ENCODE measurements around the gene BEST2. TPM values are rescaled to one million over a fixed set of nuclear protein-coding genes. Genes with fewer than 3 reads are reported as not detected.
A peak's percentile ranks its signal among the peaks of the same experiment; 100 is the strongest.
"Not testable (repeated sequence)": the region's sequence is repeated elsewhere in the genome, so short reads cannot be mapped to it uniquely, and the experiment has no call there.

Gene BEST2
- total RNA-seq, 1 donor from 2014 or later, result not detected

- H3K4me1 ChIP-seq, result peaks cover 65% of the 10 kb centered on the region
- H3K27me3 ChIP-seq (ENCODE audit: low read depth), result no peaks in the 10 kb centered on the region
- H3K4me3 ChIP-seq, result peak overlapping the region; percentile 76
- peak overlapping the region; percentile 96 for H3K27ac ChIP-seq (replicated peaks)
- H3K36me3 ChIP-seq, result peaks cover 18% of the 10 kb centered on the region
- intact Hi-C loops (cut with micrococcal nuclease), result no loop called here
- no peaks in the 10 kb centered on the region for H3K9me3 ChIP-seq (replicated peaks)
- no peak for TF ChIP-seq CTCF (IDR thresholded peaks at IDR 0.05; ENCODE audit: borderline replicate concordance)
- peak; percentile 93 for DNase-seq
Observed at GRCh38 chr19:12793290-12794195, 42.0 kb downstream of the BEST2 start.

DNA sequence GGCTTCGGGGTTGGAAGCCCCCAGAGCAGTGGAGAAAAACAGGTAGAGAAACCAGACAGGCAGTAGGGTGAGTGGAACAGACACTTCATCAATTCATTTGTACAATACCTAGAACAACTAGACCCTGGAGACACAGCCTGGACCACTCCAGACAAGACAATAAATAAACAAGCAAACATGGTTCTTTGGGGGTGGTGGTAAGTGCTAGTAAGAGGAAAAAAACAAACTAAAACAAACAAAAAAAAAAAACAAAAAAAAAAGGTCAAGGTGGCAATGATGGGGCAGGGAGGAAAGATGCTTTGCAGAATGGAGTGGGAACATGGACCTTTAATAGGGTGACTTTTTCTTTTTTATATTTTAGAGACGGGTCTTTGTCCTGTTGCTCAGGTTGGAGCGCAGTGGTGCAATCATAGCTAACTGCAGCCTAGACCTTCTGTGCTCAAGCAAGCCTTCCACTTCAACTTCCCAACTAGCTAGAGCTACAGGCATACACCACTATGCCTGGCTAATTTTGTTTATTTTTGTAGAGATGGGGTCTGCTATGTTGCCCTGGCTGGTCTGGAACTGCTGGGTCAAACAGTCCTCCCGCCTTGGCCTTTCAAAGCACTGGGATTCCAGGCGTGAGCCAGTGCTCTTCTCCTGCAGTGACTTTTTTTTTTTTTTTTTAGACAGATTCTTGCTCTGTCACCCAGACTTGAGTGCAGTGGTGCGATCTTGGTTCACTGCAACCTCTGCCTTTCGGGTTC is 42.8 kb downstream of the BEST2 start:
- peaks cover 56% of the 10 kb centered on the region for H3K4me1 ChIP-seq
- no peak for TF ChIP-seq CTCF (IDR thresholded peaks at IDR 0.05; ENCODE audit: borderline replicate concordance)
- H3K9me3 ChIP-seq (replicated peaks), result no peaks in the 10 kb centered on the region
- peak overlapping the region; percentile 96 for H3K27ac ChIP-seq (replicated peaks)
- DNase-seq, result no peak
- intact Hi-C loops (cut with micrococcal nuclease), result no loop called here
- peaks cover 26% of the 10 kb centered on the region for H3K36me3 ChIP-seq
- H3K27me3 ChIP-seq (ENCODE audit: low read depth), result no peaks in the 10 kb centered on the region
- H3K4me3 ChIP-seq, result peak overlapping the region; percentile 76

GRCh38 chr19:12794971-12795381 is 43.4 kb downstream of the BEST2 start:
- peak overlapping the region; percentile 96 for H3K27ac ChIP-seq (replicated peaks)
- intact Hi-C loops (cut with micrococcal nuclease), result no loop called here
- DNase-seq, result no peak

GRCh38 chr19:12796146-12797071 is 44.8 kb downstream of the BEST2 start:
- TF ChIP-seq CTCF (IDR thresholded peaks at IDR 0.05; ENCODE audit: borderline replicate concordance), result peak; percentile 97
- H3K4me1 ChIP-seq, result peaks cover 60% of the 10 kb centered on the region
- H3K9me3 ChIP-seq (replicated peaks), result no peaks in the 10 kb centered on the region
- peak overlapping the region; percentile 20 for H3K4me3 ChIP-seq
- intact Hi-C loops (cut with micrococcal nuclease), result no loop called here
- peak overlapping the region; percentile 96 for H3K27ac ChIP-seq (replicated peaks)
- DNase-seq, result peak; percentile 59
- H3K27me3 ChIP-seq (ENCODE audit: low read depth), result no peaks in the 10 kb centered on the region
- peaks cover 38% of the 10 kb centered on the region for H3K36me3 ChIP-seq

More at GRCh38 chr19:12794971-12795381, 43.4 kb downstream of the BEST2 start:
- TF ChIP-seq CTCF (IDR thresholded peaks at IDR 0.05; ENCODE audit: borderline replicate concordance), result no peak
- no peak overlapping the region for H3K4me3 ChIP-seq
- peaks cover 32% of the 10 kb centered on the region for H3K36me3 ChIP-seq
- H3K4me1 ChIP-seq, result peaks cover 57% of the 10 kb centered on the region
- no peaks in the 10 kb centered on the region for H3K27me3 ChIP-seq (ENCODE audit: low read depth)
- no peaks in the 10 kb centered on the region for H3K9me3 ChIP-seq (replicated peaks)

DNA sequence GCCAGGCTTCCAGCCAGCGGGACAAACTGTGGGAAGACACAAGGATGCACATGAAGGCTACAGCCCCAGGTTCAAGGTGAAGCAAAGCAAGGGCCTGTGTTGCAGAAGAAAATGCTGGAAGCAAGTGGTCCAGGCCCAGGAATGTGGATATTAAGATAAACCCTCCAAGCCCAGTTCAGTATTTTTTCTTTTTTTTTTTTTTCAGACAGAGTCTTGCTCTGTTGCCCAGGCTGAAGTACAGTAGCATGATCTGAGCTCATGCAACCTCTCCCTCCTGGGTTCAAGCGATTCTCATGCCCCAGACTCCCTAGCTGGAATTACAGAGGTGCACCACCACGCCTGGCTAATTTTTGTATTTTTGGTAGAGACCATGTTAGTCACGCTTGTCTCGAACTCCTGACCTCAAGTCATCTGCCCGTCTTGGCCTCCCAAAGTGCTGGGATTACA is 45.6 kb downstream of the BEST2 start:
- no peaks in the 10 kb centered on the region for H3K27me3 ChIP-seq (ENCODE audit: low read depth)
- intact Hi-C loops (cut with micrococcal nuclease), result no loop called here
- peaks cover 38% of the 10 kb centered on the region for H3K36me3 ChIP-seq
- TF ChIP-seq CTCF (IDR thresholded peaks at IDR 0.05; ENCODE audit: borderline replicate concordance), result no peak
- peaks cover 60% of the 10 kb centered on the region for H3K4me1 ChIP-seq
- DNase-seq, result no peak
- no peaks in the 10 kb centered on the region for H3K9me3 ChIP-seq (replicated peaks)
- H3K27ac ChIP-seq (replicated peaks), result peak overlapping the region; percentile 96
- H3K4me3 ChIP-seq, result no peak overlapping the region

DNA sequence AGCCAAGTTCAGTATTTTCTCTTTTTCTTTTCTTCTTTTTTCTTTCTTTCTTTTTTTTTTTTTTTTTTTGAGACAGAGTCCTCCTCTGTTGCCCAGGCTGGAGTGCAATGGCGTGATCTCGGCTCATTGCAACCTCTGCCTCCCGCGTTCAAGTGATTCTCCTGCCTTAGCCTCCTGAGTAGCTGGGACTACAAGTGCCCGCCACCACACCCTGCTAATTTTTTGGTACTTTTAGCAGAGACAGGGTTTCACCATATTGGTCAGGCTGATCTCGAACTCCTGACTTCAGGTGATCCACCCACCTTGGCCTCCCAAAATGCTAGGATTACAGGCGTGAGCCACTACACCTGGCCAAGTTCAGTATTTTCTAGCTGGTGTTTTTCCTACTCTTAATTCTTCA is 46.0 kb downstream of the BEST2 start:
- H3K27me3 ChIP-seq (ENCODE audit: low read depth); intact Hi-C loops (cut with micrococcal nuclease); H3K9me3 ChIP-seq (replicated peaks); DNase-seq; H3K27ac ChIP-seq (replicated peaks); H3K4me3 ChIP-seq: not testable (repeated sequence)
- Histone ChIP-seq H3K36me3 (peaks cover 38% of the 10 kb centered on the region), H3K4me1 (peaks cover 60% of the 10 kb centered on the region)
